Panc1 (cell line): ENCODE measurements around the gene SND1. TPM values are rescaled to one million over a fixed set of nuclear protein-coding genes. Genes with fewer than 3 reads are reported as not detected.

Experiments used
- ATAC-seq: fragments of 200-7000 bp; cut with Tn5 transposase; 2 replicates; pipeline ENCODE4 v1.9.1; 2020; ENCODE audit warnings: mild to moderate bottlenecking, moderate library complexity
- BruUV-seq: library from RNA; stranded (reverse); fragments of 400-500 nt; replicated peaks from 2 replicates; lab custom pipeline; 2021; lab: Mats Ljungman, UMichigan
- CTCF ChIA-PET: fragments of 300-600 bp; sonication (Branson Sonifier 250); formaldehyde crosslinking; loops from one replicate; lab custom pipeline; 2022; ENCODE audit warnings: antibody characterized with exemption; lab: Charles Lee
- POLR2A ChIA-PET: fragments of 300-600 bp; sonication (Branson Sonifier 250); formaldehyde crosslinking; loops from one replicate; lab custom pipeline; 2022; ENCODE audit warnings: antibody characterized with exemption; lab: Charles Lee
- DNase-seq: peaks from one replicate; pipeline ENCODE4 v3.0.0-alpha.2; 2010; ENCODE audit warnings: low read depth, low spot score
- H3K27ac ChIP-seq: 2 replicates; pipeline ENCODE4 v1.5.1; 2011; ENCODE audit warnings: mild to moderate bottlenecking, low read length, inconsistent platforms
- H3K27me3 ChIP-seq: fragments of 200-500 bp; sonication (Bioruptor generic); 2 replicates; pipeline ENCODE4 v1.6.0; 2014; ENCODE audit warnings: low read length, inconsistent platforms; ENCODE audit not compliant: control insufficient read depth, insufficient read depth
- H3K36me3 ChIP-seq: fragments of 200-500 bp; sonication (Bioruptor generic); 2 replicates; pipeline ENCODE4 v1.5.1; 2014; ENCODE audit warnings: inconsistent platforms, mild to moderate bottlenecking, low read length, moderate library complexity; ENCODE audit not compliant: control insufficient read depth, insufficient read depth
- H3K4me1 ChIP-seq: 2 replicates; pipeline ENCODE4 v1.5.1; 2011; ENCODE audit warnings: inconsistent platforms, mild to moderate bottlenecking, low read length, moderate library complexity; ENCODE audit not compliant: control insufficient read depth, insufficient read depth
- H3K4me3 ChIP-seq, 2 experiments: 2 replicates each; pipeline ENCODE4 v1.5.1; 2011 to 2012; ENCODE audit warnings: low read depth in 2 of 2, low read length in 2 of 2, mild to moderate bottlenecking in 2 of 2, inconsistent platforms in 1 of 2, moderate library complexity in 1 of 2
- H3K9me3 ChIP-seq: fragments of 200-500 bp; sonication (Bioruptor generic); 2 replicates; pipeline ENCODE4 v1.5.1; 2014; ENCODE audit warnings: low read depth, mild to moderate bottlenecking, inconsistent platforms, low read length, moderate library complexity; ENCODE audit not compliant: control insufficient read depth, insufficient read depth
- CTCF ChIP-seq: fragments of 450-650 bp; IDR thresholded peaks from 2 replicates; pipeline ENCODE4 v1.5.1; 2017; ENCODE audit warnings: mild to moderate bottlenecking
- POLR2AphosphoS5 ChIP-seq: IDR thresholded peaks from 2 replicates; pipeline ENCODE4 v1.6.1; 2012; ENCODE audit warnings: mild to moderate bottlenecking, low read depth, low read length, moderate library complexity
- REST ChIP-seq, 2 experiments: IDR thresholded peaks; 2 replicates each; pipeline ENCODE4 v1.6.1; 2011 to 2012; ENCODE audit warnings: low read depth in 2 of 2, control low read depth in 1 of 2, low read length in 1 of 2, mild to moderate bottlenecking in 1 of 2, moderate library complexity in 1 of 2; ENCODE audit not compliant: insufficient read depth in 1 of 2
- SIN3A ChIP-seq: IDR thresholded peaks from 2 replicates; pipeline ENCODE4 v1.6.1; 2012; ENCODE audit warnings: low read depth, mild to moderate bottlenecking, low read length, moderate library complexity, borderline replicate concordance; ENCODE audit not compliant: insufficient read depth
- TCF7L2 ChIP-seq: IDR thresholded peaks from 2 replicates; pipeline ENCODE4 v1.6.1; 2011; ENCODE audit warnings: mild to moderate bottlenecking, low read depth, low read length, inconsistent platforms
- in situ Hi-C: cut with HindIII; loops from 2 replicates; pipeline ENCODE4 v1.10.0; 2016; ENCODE audit warnings: low sequenced_read_pairs, low pct_unique_long_range_greater_than_20kb
- intact Hi-C: fragments of 100-400 bp; cut with micrococcal nuclease; formaldehyde crosslinking; loops from one replicate; pipeline ENCODE4 v1.10.0; 2022; ENCODE audit not compliant: unreplicated experiment
- total RNA-seq: library from RNA; stranded (reverse); gene quantifications from one replicate; pipeline ENCODE4 v1.2.1, GENCODE V29; 2021; ENCODE audit not compliant: unreplicated experiment

Gene SND1
- total RNA-seq, 1 experiment from 2014 or later, result 176 TPM

- TF ChIP-seq CTCF, result no peak
- no peak for TF ChIP-seq TCF7L2
- no peak for TF ChIP-seq SIN3A
- TF ChIP-seq POLR2AphosphoS5, result no peak
- no peak for TF ChIP-seq REST (IDR thresholded peaks at IDR 0.05; ENCODE audit: insufficient read depth in 1 of 2, low read depth in 2 of 2, low read length in 1 of 2)
- no peaks in the 10 kb centered on the region for H3K36me3 ChIP-seq
- ATAC-seq, result peak; percentile 52; the same call in 1 of the 2 replicates
- H3K27me3 ChIP-seq, result no peaks in the 10 kb centered on the region
- no peak for DNase-seq
- intact Hi-C loops, result no loop called here
- no TSS peak for BruUV-seq
- in situ Hi-C loops, result no loop called here
- no peaks in the 10 kb centered on the region; the same call in 1 of the 2 replicates for H3K4me1 ChIP-seq
- no peak overlapping the region for H3K27ac ChIP-seq
- no peaks in the 10 kb centered on the region for H3K9me3 ChIP-seq
- CTCF ChIA-PET, result no interaction called here
- H3K4me3 ChIP-seq, result no peak overlapping the region
- POLR2A ChIA-PET, result no interaction called here
These were observed 463.4 kb downstream of the SND1 start for GRCh38 chr7:128115336-128115820.

GRCh38 chr7:128115821-128116723 lies 464.1 kb downstream of the SND1 start:
- no peaks in the 10 kb centered on the region for H3K9me3 ChIP-seq
- intact Hi-C loops, result no loop called here
- no peaks in the 10 kb centered on the region for H3K27me3 ChIP-seq
- TF ChIP-seq TCF7L2 (no peak), CTCF (no peak), REST (IDR thresholded peaks at IDR 0.05; ENCODE audit: insufficient read depth in 1 of 2, low read depth in 2 of 2, low read length in 1 of 2) (no peak)
- H3K27ac ChIP-seq, result no peak overlapping the region
- no peaks in the 10 kb centered on the region for H3K36me3 ChIP-seq
- no TSS peak for BruUV-seq
- in situ Hi-C loops, result no loop called here
- CTCF ChIA-PET, result no interaction called here
- DNase-seq (no peak), ATAC-seq (no peak)
- no peaks in the 10 kb centered on the region; the same call in 1 of the 2 replicates for H3K4me1 ChIP-seq
- POLR2A ChIA-PET, result no interaction called here
- H3K4me3 ChIP-seq, result no peak overlapping the region
